ENCODE results near the gene FYB2.

- TF ChIP-seq KAT7 (CRISPR knock-in tag; IDR thresholded peaks at IDR 0.05; ENCODE audit: borderline replicate concordance) (no peak), CTCF (IDR thresholded peaks at IDR 0.05) (no peak), SP1 (CRISPR knock-in tag; conservative IDR thresholded peaks at IDR 0.05) (no peak), OVOL2 (CRISPR knock-in tag; IDR thresholded peaks at IDR 0.05; ENCODE audit: borderline replicate concordance) (no peak), HMGA2 (CRISPR knock-in tag; IDR thresholded peaks at IDR 0.05) (no peak)
Measured at GRCh38 chr1:56837244-56837939, 18.2 kb upstream of the FYB2 start.
